Breast epithelium (tissue), 4 donors: Measurements from ENCODE around the gene ESPN. TPM values are rescaled to one million over a fixed set of nuclear protein-coding genes. Genes with fewer than 3 reads are reported as not detected.

Experiments
- DNase-seq, 2 donors: peaks; one replicate each; pipeline ENCODE4 v3.0.0-alpha.2; 2019; ENCODE audit warnings: low spot score in 2 of 2
- H3K27ac ChIP-seq, 2 donors: fragments of 200-600 bp; sonication (generic) in 1 of 2; one replicate each; pipeline ENCODE4 v1.5.1; 2016 to 2019; ENCODE audit warnings: mild to moderate bottlenecking in 1 of 2
- H3K27me3 ChIP-seq, 2 donors: fragments of 200-600 bp; sonication (generic) in 1 of 2; one replicate each; pipeline versions ENCODE4 v1.5.1 to v1.6.0; 2017 to 2019; ENCODE audit warnings: control low read depth in 1 of 2, mild to moderate bottlenecking in 1 of 2
- H3K36me3 ChIP-seq: fragments of 200-600 bp; one replicate; pipeline ENCODE4 v1.5.1; 2019
- H3K4me1 ChIP-seq, 2 donors: fragments of 200-600 bp; sonication (generic); one replicate each; pipeline ENCODE4 v1.5.1; 2016 to 2019; ENCODE audit warnings: control low read depth in 1 of 2
- H3K4me3 ChIP-seq, 3 donors: fragments of 200-600 bp; sonication (generic); 1 replicate in 2 of 3; 2 replicates in 1 of 3; pipeline ENCODE4 v1.5.1; 2016 to 2019; ENCODE audit warnings: mild to moderate bottlenecking in 3 of 3, moderate library complexity in 2 of 3
- H3K9me3 ChIP-seq, 2 donors: fragments of 200-600 bp; sonication (generic) in 1 of 2; one replicate each; pipeline ENCODE4 v1.5.1; 2016 to 2019; ENCODE audit warnings: control low read depth in 1 of 2
- POLR2A ChIP-seq: fragments of 450-650 bp; IDR thresholded peaks from one replicate; pipeline ENCODE4 v1.6.1; 2016; ENCODE audit warnings: antibody characterized with exemption, mild to moderate bottlenecking, moderate library complexity
- POLR2AphosphoS5 ChIP-seq, 3 donors: sonication (generic); formaldehyde crosslinking; IDR thresholded peaks; one replicate each; pipeline ENCODE4 v1.6.1; 2017; ENCODE audit warnings: antibody characterized with exemption in 3 of 3
- intact Hi-C: fragments of 100-400 bp; cut with DNase I; formaldehyde crosslinking; loops from one replicate; pipeline ENCODE4 v1.15.1; 2023; ENCODE audit warnings: low total_unique reads
- total RNA-seq, 3 donors: library from RNA; depleted of rRNA; stranded (reverse); fragments of >200 nt; gene quantifications; one replicate each; pipeline ENCODE4 v1.1.0, GENCODE V29; 2016
- TF ChIP-seq, protein P1 (sequence below), 3 donors: fragments of 450-650 bp; IDR thresholded peaks; one replicate each; pipeline ENCODE4 v1.5.1; 2016 to 2017; ENCODE audit warnings: antibody characterized with exemption in 3 of 3, mild to moderate bottlenecking in 3 of 3, moderate library complexity in 3 of 3

Gene ESPN
- total RNA-seq, 3 donors from 2014 or later: 10.8 to 11.1 TPM; not detected in 1

- Histone ChIP-seq H3K4me3 (no peak overlapping the region), H3K4me1 (peaks cover 0 to 12% of the 10 kb centered on the region in 2 donors), H3K36me3 (no peaks in the 10 kb centered on the region), H3K9me3 (no peaks in the 10 kb centered on the region), H3K27ac (no peak overlapping the region), H3K27me3 (no peaks in the 10 kb centered on the region)
- intact Hi-C loops: no loop called here
- TF ChIP-seq, protein P1, sequence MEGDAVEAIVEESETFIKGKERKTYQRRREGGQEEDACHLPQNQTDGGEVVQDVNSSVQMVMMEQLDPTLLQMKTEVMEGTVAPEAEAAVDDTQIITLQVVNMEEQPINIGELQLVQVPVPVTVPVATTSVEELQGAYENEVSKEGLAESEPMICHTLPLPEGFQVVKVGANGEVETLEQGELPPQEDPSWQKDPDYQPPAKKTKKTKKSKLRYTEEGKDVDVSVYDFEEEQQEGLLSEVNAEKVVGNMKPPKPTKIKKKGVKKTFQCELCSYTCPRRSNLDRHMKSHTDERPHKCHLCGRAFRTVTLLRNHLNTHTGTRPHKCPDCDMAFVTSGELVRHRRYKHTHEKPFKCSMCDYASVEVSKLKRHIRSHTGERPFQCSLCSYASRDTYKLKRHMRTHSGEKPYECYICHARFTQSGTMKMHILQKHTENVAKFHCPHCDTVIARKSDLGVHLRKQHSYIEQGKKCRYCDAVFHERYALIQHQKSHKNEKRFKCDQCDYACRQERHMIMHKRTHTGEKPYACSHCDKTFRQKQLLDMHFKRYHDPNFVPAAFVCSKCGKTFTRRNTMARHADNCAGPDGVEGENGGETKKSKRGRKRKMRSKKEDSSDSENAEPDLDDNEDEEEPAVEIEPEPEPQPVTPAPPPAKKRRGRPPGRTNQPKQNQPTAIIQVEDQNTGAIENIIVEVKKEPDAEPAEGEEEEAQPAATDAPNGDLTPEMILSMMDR (IDR thresholded peaks at IDR 0.05): no peak
- TF ChIP-seq POLR2AphosphoS5 (IDR thresholded peaks at IDR 0.05) (no peak), POLR2A (no peak)
- no peak for DNase-seq
These were observed 79.5 kb downstream of the ESPN start for GRCh38 chr1:6503884-6504602.

GRCh38 chr1:6504887-6505286, 80.3 kb downstream of the ESPN start:
- no peaks in the 10 kb centered on the region for H3K9me3 ChIP-seq
- H3K4me3 ChIP-seq: no peak overlapping the region
- no peaks in the 10 kb centered on the region for H3K36me3 ChIP-seq
- intact Hi-C loops: no loop called here
- H3K27me3 ChIP-seq: no peaks in the 10 kb centered on the region
- H3K4me1 ChIP-seq: peaks cover 0 to 12% of the 10 kb centered on the region in 2 donors
- no peak overlapping the region for H3K27ac ChIP-seq
- DNase-seq: no peak
- TF ChIP-seq POLR2AphosphoS5 (IDR thresholded peaks at IDR 0.05) (no peak), POLR2A (no peak)
- TF ChIP-seq, protein P1 (IDR thresholded peaks at IDR 0.05): no peak

DNA sequence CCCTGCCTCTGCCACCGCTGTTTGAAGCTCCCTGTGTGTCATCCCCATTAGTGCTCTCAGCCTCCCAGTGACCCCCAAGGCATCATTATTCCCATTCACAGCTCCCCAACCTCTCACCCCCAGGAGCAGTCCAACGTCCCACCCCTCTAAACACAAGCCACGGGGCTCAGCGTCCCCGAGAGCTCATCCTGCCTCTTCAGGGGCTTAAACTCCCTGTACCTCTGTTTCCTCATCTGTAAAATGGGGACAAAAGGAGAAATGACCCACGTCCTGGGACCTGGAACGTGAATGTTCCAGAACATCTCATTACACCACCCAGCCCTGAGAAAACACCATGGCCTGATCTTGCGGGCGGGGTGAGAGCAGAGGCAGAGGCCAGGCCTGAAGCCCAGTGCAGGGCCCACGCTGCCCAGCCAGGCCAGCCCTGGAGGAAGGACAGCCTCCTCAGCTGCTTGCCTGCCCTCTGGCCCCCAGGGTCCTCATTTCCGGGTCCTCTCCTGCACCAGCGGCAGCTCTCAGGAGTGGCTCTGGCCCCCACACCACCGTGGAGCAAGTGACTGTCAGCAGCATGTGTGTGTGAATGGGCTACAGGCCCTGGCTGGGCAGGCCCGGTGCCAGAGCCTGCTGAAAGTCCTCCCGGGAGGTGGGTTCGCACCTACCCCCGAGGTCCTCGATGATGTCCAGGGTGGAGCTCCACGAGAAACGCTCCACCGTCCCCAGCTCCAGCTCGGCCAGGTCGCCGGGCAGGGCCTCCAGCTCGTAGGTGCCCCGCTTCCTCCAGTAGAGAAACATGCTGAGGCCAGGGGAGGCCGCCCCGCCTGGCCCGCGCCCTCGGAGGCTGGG, 81.0 kb downstream of the ESPN start:
- H3K4me1 ChIP-seq: peaks cover 0 to 12% of the 10 kb centered on the region in 2 donors

GRCh38 chr1:6506210-6507036, 81.8 kb downstream of the ESPN start:
- Histone ChIP-seq H3K4me3 (no peak overlapping the region), H3K27me3 (no peaks in the 10 kb centered on the region), H3K4me1 (peaks cover 0 to 12% of the 10 kb centered on the region in 2 donors), H3K27ac (no peak overlapping the region), H3K36me3 (no peaks in the 10 kb centered on the region), H3K9me3 (no peaks in the 10 kb centered on the region)
- DNase-seq: no peak
- intact Hi-C loops: no loop called here
- TF ChIP-seq POLR2A: no peak
- no peak for TF ChIP-seq POLR2AphosphoS5 (IDR thresholded peaks at IDR 0.05)
- TF ChIP-seq, protein P1 (IDR thresholded peaks at IDR 0.05): no peak

More for the DNA sequence above, 81.0 kb downstream of the ESPN start:
- no peaks in the 10 kb centered on the region for H3K36me3 ChIP-seq
- no peaks in the 10 kb centered on the region for H3K9me3 ChIP-seq
- no peak overlapping the region for H3K4me3 ChIP-seq
- DNase-seq: no peak
- TF ChIP-seq POLR2AphosphoS5 (IDR thresholded peaks at IDR 0.05) (no peak), POLR2A (no peak)
- TF ChIP-seq, protein P1 (IDR thresholded peaks at IDR 0.05): no peak
- intact Hi-C loops: no loop called here
- H3K27me3 ChIP-seq: no peaks in the 10 kb centered on the region
- no peak overlapping the region for H3K27ac ChIP-seq
